Tibial artery (tissue), 4 donors: ENCODE results near the gene CELSR1.

Experiments used
- DNase-seq, 2 donors: peaks; one replicate each; pipeline ENCODE4 v3.0.0-alpha.2; 2019
- H3K27ac ChIP-seq, 2 donors: fragments of 200-600 bp; sonication (generic) in 1 of 2; 1 replicate in 1 of 2; 2 replicates in 1 of 2; pipeline ENCODE4 v1.5.1; 2018 to 2019; ENCODE audit warnings: mild to moderate bottlenecking in 1 of 2
- H3K27me3 ChIP-seq, 2 donors: fragments of 200-600 bp; sonication (generic) in 1 of 2; one replicate each; pipeline versions ENCODE4 v1.5.1 to v1.6.0; 2016 to 2019
- H3K36me3 ChIP-seq, 3 donors: fragments of 200-600 bp; sonication (generic) in 2 of 3; one replicate each; pipeline ENCODE4 v1.5.1; 2016 to 2019; ENCODE audit warnings: mild to moderate bottlenecking in 2 of 3
- H3K4me1 ChIP-seq, 4 donors: fragments of 200-600 bp; sonication (generic) in 2 of 4; 1 replicate in 3 of 4; 2 replicates in 1 of 4; pipeline ENCODE4 v1.5.1; 2016 to 2019
- H3K4me3 ChIP-seq, 2 donors: fragments of 200-600 bp; sonication (generic) in 1 of 2; 1 replicate in 1 of 2; 2 replicates in 1 of 2; pipeline ENCODE4 v1.5.1; 2018 to 2019; ENCODE audit warnings: mild to moderate bottlenecking in 2 of 2
- H3K9me3 ChIP-seq, 3 donors: fragments of 200-600 bp; sonication (generic) in 1 of 3; one replicate each; pipeline ENCODE4 v1.5.1; 2016 to 2019
- intact Hi-C: fragments of 100-400 bp; cut with DNase I; formaldehyde crosslinking; loops from one replicate; pipeline ENCODE4 v1.15.0; 2023; ENCODE audit warnings: low total_unique reads
- TF ChIP-seq, protein P1 (sequence below), 2 experiments: fragments of 200-600 bp in 1 of 2; fragments of 450-650 bp in 1 of 2; IDR thresholded peaks; one replicate each; pipeline ENCODE4 v1.5.1; 2017 to 2019; ENCODE audit warnings: antibody characterized with exemption in 2 of 2, mild to moderate bottlenecking in 1 of 2, moderate library complexity in 1 of 2

The CELSR1 gene

DNA sequence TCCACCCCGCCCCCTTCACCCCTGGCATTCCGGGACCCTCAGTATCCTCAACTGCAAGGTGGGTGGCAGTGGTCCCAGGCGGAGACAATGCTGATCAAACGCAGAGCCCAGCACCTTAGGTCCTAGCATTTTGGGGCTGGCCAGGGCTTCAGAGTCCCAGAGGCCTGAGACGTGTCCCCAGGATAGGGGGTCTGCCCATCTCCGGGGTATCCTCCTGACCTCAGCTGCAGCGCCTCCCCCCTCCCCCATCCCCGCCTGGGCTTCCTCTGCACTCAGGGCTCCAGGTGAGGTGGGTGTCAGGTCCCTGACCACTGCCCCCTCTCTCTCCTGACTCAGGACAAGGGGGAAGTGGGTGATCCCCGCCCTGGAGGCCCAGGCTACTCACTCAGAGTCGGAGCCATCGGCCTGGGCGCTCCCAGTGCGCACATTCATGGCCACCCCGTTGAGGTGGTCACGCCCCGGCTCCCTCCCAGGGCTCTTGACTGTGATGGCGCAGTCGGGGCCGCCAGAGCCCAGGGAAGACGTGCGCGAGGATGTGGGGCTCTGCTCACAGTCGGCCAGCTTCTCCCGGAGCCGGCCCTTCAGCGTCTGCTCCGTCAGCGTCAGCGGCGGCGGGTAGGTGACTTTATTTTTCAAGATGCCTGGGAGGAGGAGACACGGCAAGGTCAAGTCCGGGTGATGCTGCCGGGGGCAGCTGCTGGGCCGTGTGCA, 173.7 kb downstream of the CELSR1 start:
- Histone ChIP-seq H3K4me1 (no peaks in the 10 kb centered on the region), H3K36me3 (peaks cover 0 to 39% (median 0%) of the 10 kb centered on the region in 3 donors), H3K27ac (no peak overlapping the region), H3K4me3 (no peak overlapping the region), H3K9me3 (no peaks in the 10 kb centered on the region), H3K27me3 (peaks cover 0 to 37% of the 10 kb centered on the region in 2 donors)
- intact Hi-C loops, result no loop called here
- TF ChIP-seq, protein P1, sequence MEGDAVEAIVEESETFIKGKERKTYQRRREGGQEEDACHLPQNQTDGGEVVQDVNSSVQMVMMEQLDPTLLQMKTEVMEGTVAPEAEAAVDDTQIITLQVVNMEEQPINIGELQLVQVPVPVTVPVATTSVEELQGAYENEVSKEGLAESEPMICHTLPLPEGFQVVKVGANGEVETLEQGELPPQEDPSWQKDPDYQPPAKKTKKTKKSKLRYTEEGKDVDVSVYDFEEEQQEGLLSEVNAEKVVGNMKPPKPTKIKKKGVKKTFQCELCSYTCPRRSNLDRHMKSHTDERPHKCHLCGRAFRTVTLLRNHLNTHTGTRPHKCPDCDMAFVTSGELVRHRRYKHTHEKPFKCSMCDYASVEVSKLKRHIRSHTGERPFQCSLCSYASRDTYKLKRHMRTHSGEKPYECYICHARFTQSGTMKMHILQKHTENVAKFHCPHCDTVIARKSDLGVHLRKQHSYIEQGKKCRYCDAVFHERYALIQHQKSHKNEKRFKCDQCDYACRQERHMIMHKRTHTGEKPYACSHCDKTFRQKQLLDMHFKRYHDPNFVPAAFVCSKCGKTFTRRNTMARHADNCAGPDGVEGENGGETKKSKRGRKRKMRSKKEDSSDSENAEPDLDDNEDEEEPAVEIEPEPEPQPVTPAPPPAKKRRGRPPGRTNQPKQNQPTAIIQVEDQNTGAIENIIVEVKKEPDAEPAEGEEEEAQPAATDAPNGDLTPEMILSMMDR (IDR thresholded peaks at IDR 0.05), result no peak
- DNase-seq, result no peak

DNA sequence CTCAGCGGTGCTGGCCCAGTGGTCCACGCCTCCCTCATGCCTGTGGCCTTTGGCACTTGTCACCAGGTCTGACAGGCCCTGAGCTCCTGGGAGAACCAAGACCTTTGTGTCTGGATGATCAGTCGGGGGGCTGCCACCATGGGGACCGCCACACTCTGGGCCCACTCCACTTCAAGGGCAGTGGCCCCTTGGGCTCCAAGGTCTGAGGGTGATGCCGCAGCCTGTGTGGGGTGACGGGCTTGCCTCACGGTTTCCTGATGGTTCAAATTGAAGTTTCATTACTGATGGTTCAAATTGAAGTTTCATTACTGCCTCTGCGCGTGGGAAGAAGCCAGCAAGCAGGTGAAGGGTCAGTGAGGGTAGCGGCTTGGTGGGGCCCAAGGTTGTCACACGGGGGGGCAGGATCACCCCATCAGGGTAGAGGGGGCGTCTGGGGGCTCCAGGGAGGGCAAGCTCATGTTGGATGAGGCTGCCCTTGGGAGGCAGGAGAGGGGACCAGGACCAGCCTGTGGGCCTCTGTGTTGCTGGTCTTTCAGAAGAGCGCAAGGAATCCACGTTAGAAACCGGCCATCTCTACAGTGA, 174.4 kb downstream of the CELSR1 start:
- DNase-seq, result no peak
- Histone ChIP-seq H3K36me3 (peaks cover 0 to 47% (median 0%) of the 10 kb centered on the region in 3 donors), H3K9me3 (no peaks in the 10 kb centered on the region), H3K27me3 (peaks cover 0 to 36% of the 10 kb centered on the region in 2 donors), H3K4me1 (no peaks in the 10 kb centered on the region), H3K4me3 (no peak overlapping the region), H3K27ac (no peak overlapping the region)
- intact Hi-C loops, result no loop called here
- TF ChIP-seq, protein P1 (IDR thresholded peaks at IDR 0.05), result no peak

DNA sequence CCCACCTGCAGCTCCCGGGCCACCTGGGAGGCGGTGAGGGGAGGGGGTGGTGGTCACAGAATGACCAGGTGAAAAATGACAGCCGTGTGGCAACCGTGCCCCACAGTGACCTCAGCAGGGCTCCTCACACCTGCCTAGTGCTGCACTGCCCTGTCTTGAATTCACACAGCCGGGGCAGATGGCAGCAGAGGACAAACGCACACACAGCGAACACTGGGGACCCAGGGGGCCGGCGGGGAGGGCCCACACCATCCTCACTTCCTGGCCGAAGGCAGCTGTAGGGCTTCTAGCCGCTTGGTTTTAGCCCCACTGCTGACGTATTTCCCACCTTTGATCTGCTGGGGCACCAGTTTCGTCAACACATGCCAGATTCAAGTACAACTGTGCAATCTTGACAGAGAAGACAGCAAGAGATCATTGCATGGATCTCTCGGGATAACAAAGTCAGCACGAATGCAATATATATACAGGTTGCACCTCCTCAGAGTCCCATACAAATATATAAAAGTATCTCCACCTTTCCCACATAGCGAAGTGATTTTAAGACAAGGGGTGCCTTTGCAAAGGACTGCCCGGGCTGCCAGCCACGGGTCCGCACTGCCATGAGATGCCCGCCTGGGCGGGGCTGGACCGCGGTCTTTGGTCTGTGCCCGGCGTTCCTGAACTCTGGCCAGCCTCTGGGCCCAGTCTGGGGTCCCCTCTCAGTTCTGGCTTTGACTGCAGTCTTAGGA, 175.1 kb downstream of the CELSR1 start:
- TF ChIP-seq, protein P1 (IDR thresholded peaks at IDR 0.05), result no peak
- Histone ChIP-seq H3K27ac (no peak overlapping the region), H3K4me3 (no peak overlapping the region), H3K9me3 (no peaks in the 10 kb centered on the region), H3K4me1 (no peaks in the 10 kb centered on the region), H3K36me3 (peaks cover 0 to 51% (median 3%) of the 10 kb centered on the region in 3 donors), H3K27me3 (peaks cover 0 to 30% of the 10 kb centered on the region in 2 donors)
- no peak for DNase-seq
- intact Hi-C loops, result no loop called here

DNA sequence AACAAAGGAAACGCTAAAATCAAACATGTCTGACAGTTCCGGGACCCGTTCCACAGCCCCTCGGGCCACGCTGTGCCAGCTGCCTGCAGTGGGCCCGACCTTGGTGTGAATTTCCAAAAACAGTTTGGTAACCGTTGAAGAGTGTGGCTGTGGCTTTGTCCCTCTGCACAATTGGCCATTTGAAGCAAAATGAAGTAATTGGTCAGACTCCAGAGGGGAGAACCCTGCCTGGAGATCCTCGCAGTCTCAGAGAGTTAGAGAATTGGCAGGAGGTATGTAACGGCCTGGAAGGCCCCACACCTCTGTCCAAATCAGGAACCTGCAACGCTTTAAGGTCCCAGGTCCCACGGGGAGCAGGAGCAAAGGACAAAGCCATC, 175.6 kb downstream of the CELSR1 start:
- H3K27ac ChIP-seq, result no peak overlapping the region
- H3K36me3 ChIP-seq, result peaks cover 2 to 54% (median 8%) of the 10 kb centered on the region in 3 donors
- no peaks in the 10 kb centered on the region for H3K4me1 ChIP-seq
- no peak overlapping the region for H3K4me3 ChIP-seq
- TF ChIP-seq, protein P1 (IDR thresholded peaks at IDR 0.05), result no peak
- peaks cover 0 to 24% of the 10 kb centered on the region in 2 donors for H3K27me3 ChIP-seq
- no peak for DNase-seq
- H3K9me3 ChIP-seq, result no peaks in the 10 kb centered on the region
- intact Hi-C loops, result no loop called here

DNA sequence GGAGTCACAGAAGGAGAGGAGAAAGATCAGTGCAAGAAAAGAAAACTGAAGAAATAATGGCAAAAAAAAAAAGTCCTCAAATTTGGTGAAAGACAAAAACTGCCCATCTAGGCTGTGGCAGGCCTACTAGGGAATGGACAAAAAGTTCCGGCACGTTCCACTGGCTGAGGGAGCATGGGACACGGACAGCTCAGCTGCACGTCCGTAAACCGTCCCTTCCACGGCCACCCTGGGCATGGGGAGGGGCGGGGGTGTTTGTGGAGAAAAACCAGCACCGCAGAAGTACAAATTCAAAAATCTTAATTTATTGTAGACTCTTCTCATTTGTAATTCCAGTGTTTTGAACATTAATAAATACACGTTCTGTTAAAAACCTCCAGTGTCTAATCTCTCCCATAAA, 176.5 kb downstream of the CELSR1 start:
- DNase-seq, result no peak
- intact Hi-C loops, result no loop called here
- Histone ChIP-seq H3K4me3 (no peak overlapping the region), H3K4me1 (no peaks in the 10 kb centered on the region), H3K9me3 (no peaks in the 10 kb centered on the region), H3K27me3 (peaks cover 0 to 18% of the 10 kb centered on the region in 2 donors), H3K36me3 (peaks cover 8 to 58% (median 17%) of the 10 kb centered on the region in 3 donors), H3K27ac (no peak overlapping the region)
- TF ChIP-seq, protein P1 (IDR thresholded peaks at IDR 0.05), result no peak
